NT2/D1 (cell line): Measurements from ENCODE around the gene PRSS21.

ENCODE experiments used
- DNase-seq: peaks from one replicate; pipeline ENCODE4 v3.0.0-alpha.2; 2011; ENCODE audit warnings: low read depth, low spot score
- H3K27me3 ChIP-seq: 2 replicates; pipeline ENCODE4 v1.6.0; 2011; ENCODE audit warnings: mild to moderate bottlenecking; ENCODE audit not compliant: insufficient read length, insufficient read depth
- H3K36me3 ChIP-seq: 2 replicates; pipeline ENCODE4 v1.6.1; 2011; ENCODE audit warnings: mild to moderate bottlenecking, low read length, mixed read lengths; ENCODE audit not compliant: insufficient read depth, insufficient read length
- H3K4me1 ChIP-seq: 2 replicates; pipeline ENCODE4 v1.5.1; 2011; ENCODE audit not compliant: insufficient read depth, insufficient read length
- H3K4me3 ChIP-seq: 2 replicates; pipeline ENCODE4 v1.5.1; 2011; ENCODE audit warnings: low read depth; ENCODE audit not compliant: insufficient read length
- H3K9ac ChIP-seq: 2 replicates; pipeline ENCODE4 v1.6.0; 2011; ENCODE audit warnings: low read depth; ENCODE audit not compliant: insufficient read length
- H3K9me3 ChIP-seq: 2 replicates; pipeline ENCODE4 v1.5.1; 2011; ENCODE audit warnings: mild to moderate bottlenecking, low read length; ENCODE audit not compliant: insufficient read depth
- SUZ12 ChIP-seq: IDR thresholded peaks from 2 replicates; pipeline ENCODE4 v1.6.1; 2011; ENCODE audit not compliant: insufficient read length, insufficient read depth; ENCODE audit errors: extremely low read depth
- YY1 ChIP-seq: IDR thresholded peaks from 2 replicates; pipeline ENCODE4 v1.6.1; 2011; ENCODE audit not compliant: insufficient read length, insufficient read depth
- ZNF274 ChIP-seq: IDR thresholded peaks from 2 replicates; pipeline ENCODE4 v1.6.1; 2011; ENCODE audit warnings: mild to moderate bottlenecking, low read depth, low read length

The PRSS21 gene

GRCh38 chr16:2811703-2812471, 5.2 kb upstream of the PRSS21 start:
- Histone ChIP-seq H3K36me3 (no peaks in the 10 kb centered on the region), H3K9me3 (no peaks in the 10 kb centered on the region), H3K27me3 (no peaks in the 10 kb centered on the region), H3K4me1 (peaks cover 16% of the 10 kb centered on the region), H3K9ac (peak overlapping the region; percentile 4), H3K4me3 (no peak overlapping the region)
- no peak for TF ChIP-seq SUZ12
- no peak for DNase-seq

DNA sequence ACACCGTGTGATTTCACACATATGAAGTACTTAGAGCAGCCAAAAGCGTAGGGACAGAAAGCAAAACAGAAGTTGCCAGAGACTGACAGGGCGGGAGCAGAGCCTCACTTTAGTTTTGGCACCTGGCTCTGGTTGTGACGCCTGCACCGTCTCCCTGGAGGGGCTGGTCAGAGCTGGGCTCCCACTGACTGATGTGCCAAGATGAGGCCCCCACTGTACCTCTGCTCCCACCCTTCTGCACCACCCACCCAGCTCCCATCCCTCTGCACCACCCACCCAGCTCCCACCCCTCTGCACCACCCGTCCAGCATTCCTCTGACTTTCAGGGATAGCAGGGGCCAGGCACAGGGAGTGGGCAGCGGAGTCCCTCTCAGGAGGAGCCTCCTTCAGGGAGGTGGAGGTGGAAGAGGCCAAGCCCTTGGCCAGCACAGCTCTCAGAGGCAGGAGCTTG, 3.2 kb upstream of the PRSS21 start:
- H3K9ac ChIP-seq = no peak overlapping the region
- no peaks in the 10 kb centered on the region for H3K36me3 ChIP-seq
- H3K4me3 ChIP-seq = no peak overlapping the region
- no peaks in the 10 kb centered on the region for H3K9me3 ChIP-seq
- TF ChIP-seq YY1 (no peak), ZNF274 (no peak), SUZ12 (no peak)
- no peaks in the 10 kb centered on the region for H3K27me3 ChIP-seq
- no peak for DNase-seq
- peaks cover 16% of the 10 kb centered on the region for H3K4me1 ChIP-seq

GRCh38 chr16:2814551-2815298, 2.3 kb upstream of the PRSS21 start:
- Histone ChIP-seq H3K9me3 (no peaks in the 10 kb centered on the region), H3K4me3 (no peak overlapping the region), H3K27me3 (no peaks in the 10 kb centered on the region), H3K4me1 (peaks cover 16% of the 10 kb centered on the region), H3K36me3 (no peaks in the 10 kb centered on the region), H3K9ac (peak overlapping the region; percentile 36)
- TF ChIP-seq ZNF274 = no peak
- TF ChIP-seq YY1 = no peak
- no peak for TF ChIP-seq SUZ12
- DNase-seq = no peak

GRCh38 chr16:2815299-2815771, 1.7 kb upstream of the PRSS21 start:
- no peak for TF ChIP-seq YY1
- TF ChIP-seq SUZ12 = no peak
- TF ChIP-seq ZNF274 = no peak
- peak overlapping the region; percentile 36 for H3K9ac ChIP-seq

DNA sequence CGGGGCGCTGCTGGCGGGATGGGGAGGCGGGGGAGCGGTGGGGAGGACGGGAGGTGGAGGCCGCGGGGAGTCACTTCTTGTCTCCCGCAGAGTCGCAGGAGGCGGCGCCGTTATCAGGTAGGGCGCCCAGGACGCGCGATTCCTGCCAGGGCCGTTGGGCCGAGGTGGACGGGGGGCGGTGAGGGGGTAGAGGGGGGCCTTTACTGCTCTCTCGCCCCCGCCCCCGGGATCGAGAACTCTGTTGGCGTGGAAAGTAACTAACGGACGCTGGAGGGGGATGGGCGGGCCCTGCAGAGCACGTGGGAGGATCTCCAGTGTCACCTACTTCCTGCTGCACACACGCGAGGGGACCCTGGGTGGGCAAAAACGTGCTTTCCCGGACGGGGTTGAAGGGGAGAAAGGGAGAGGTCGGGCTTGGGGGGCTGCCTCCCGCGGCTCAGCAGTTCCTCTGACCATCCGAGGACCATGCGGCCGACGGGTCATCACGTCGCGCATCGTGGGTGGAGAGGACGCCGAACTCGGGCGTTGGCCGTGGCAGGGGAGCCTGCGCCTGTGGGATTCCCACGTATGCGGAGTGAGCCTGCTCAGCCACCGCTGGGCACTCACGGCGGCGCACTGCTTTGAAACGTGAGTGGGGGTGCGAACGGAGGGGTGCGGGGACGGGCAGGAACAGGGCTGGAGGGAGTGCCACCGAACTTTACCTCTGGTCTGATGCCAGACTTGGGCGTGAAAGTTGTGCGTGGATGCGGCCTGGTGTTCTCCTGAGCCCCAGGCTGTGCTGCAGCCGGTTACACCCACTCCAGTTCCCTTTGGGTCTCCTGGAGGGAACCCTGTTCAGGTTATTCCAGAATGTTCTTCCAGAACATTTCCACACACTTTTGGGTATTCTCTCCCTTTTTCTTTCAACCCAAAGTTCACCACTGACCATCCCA, 569 bp downstream of the PRSS21 start:
- Histone ChIP-seq H3K9me3 (no peaks in the 10 kb centered on the region), H3K36me3 (no peaks in the 10 kb centered on the region), H3K9ac (no peak overlapping the region), H3K4me3 (no peak overlapping the region), H3K4me1 (peaks cover 17% of the 10 kb centered on the region), H3K27me3 (no peaks in the 10 kb centered on the region)
- no peak for TF ChIP-seq SUZ12
- no peak for TF ChIP-seq ZNF274
- TF ChIP-seq YY1 = no peak
- DNase-seq = no peak

More at GRCh38 chr16:2815299-2815771, 1.7 kb upstream of the PRSS21 start:
- DNase-seq = no peak
- Histone ChIP-seq H3K27me3 (no peaks in the 10 kb centered on the region), H3K4me3 (no peak overlapping the region), H3K9me3 (no peaks in the 10 kb centered on the region), H3K4me1 (peaks cover 17% of the 10 kb centered on the region), H3K36me3 (no peaks in the 10 kb centered on the region)

- peaks cover 17% of the 10 kb centered on the region for H3K4me1 ChIP-seq
- H3K4me3 ChIP-seq = no peak overlapping the region
- H3K27me3 ChIP-seq = no peaks in the 10 kb centered on the region
- no peak for TF ChIP-seq ZNF274
- no peak for TF ChIP-seq YY1
- TF ChIP-seq SUZ12 = no peak
- no peaks in the 10 kb centered on the region for H3K9me3 ChIP-seq
- no peak overlapping the region for H3K9ac ChIP-seq
- DNase-seq = no peak
- H3K36me3 ChIP-seq = no peaks in the 10 kb centered on the region
Observed at GRCh38 chr16:2818272-2818876, 1.3 kb downstream of the PRSS21 start.
